IMR-90 (cell line): Measurements from ENCODE around the gene ZDHHC24. TPM values are rescaled to one million over a fixed set of nuclear protein-coding genes. Genes with fewer than 3 reads are reported as not detected.

Source experiments
- ATAC-seq: fragments of 200-7000 bp; cut with Tn5 transposase; 2 replicates; pipeline ENCODE4 v1.9.1; 2020; ENCODE audit warnings: low read depth, mild to moderate bottlenecking, moderate library complexity
- BruUV-seq: library from RNA; stranded (reverse); fragments of 400-500 nt; replicated peaks from 2 replicates; lab custom pipeline; 2021; lab: Mats Ljungman, UMichigan
- CTCF ChIA-PET: fragments of 300-600 bp; formaldehyde crosslinking; extraction: SDS; loops from one replicate; lab custom pipeline; 2021; ENCODE audit warnings: antibody characterized with exemption; lab: Yijun Ruan, JAX
- POLR2A ChIA-PET: fragments of 300-600 bp; sonication (Branson Sonifier 250); formaldehyde crosslinking; loops from one replicate; lab custom pipeline; 2022; ENCODE audit warnings: antibody characterized with exemption; ENCODE audit not compliant: unreplicated experiment; lab: Charles Lee
- DNase-seq: peaks from one replicate; pipeline ENCODE4 v3.0.0; 2013
- H2AFZ ChIP-seq: replicated peaks from 2 replicates; pipeline ENCODE3; 2013; ENCODE audit warnings: low read length, mild to moderate bottlenecking; ENCODE audit not compliant: poor library complexity
- H2AK5ac ChIP-seq: 2 replicates; pipeline ENCODE4 v1.6.1; 2013; ENCODE audit warnings: low read depth, low read length, inconsistent platforms
- H2AK9ac ChIP-seq: replicated peaks from 2 replicates; pipeline ENCODE3; 2013; ENCODE audit warnings: mild to moderate bottlenecking, low read depth, low read length, moderate library complexity; ENCODE audit not compliant: poor library complexity
- H2BK120ac ChIP-seq: 2 replicates; pipeline ENCODE4 v1.6.1; 2013; ENCODE audit warnings: low read depth, low read length, inconsistent platforms
- H2BK15ac ChIP-seq: 3 replicates; pipeline ENCODE4 v1.6.1; 2013; ENCODE audit warnings: low read depth, low read length, inconsistent platforms
- H2BK20ac ChIP-seq: 2 replicates; pipeline ENCODE4 v1.6.1; 2013; ENCODE audit warnings: low read depth, mild to moderate bottlenecking, inconsistent platforms, low read length, moderate library complexity
- H2BK5ac ChIP-seq: 2 replicates; pipeline ENCODE4 v1.6.1; 2013; ENCODE audit warnings: mild to moderate bottlenecking, low read depth, low read length, inconsistent platforms; ENCODE audit not compliant: poor library complexity, severe bottlenecking
- H3K14ac ChIP-seq: replicated peaks from 2 replicates; pipeline ENCODE4 v1.6.1; 2013; ENCODE audit warnings: low read depth, low read length, inconsistent platforms
- H3K18ac ChIP-seq: 2 replicates; pipeline ENCODE4 v1.6.1; 2013; ENCODE audit warnings: low read depth, low read length, control low read depth
- H3K23ac ChIP-seq: 2 replicates; pipeline ENCODE4 v1.6.1; 2013; ENCODE audit warnings: low read depth, low read length, inconsistent platforms
- H3K27ac ChIP-seq: 2 replicates; pipeline ENCODE4 v1.5.1; 2013; ENCODE audit warnings: mild to moderate bottlenecking, control low read depth, low read length; ENCODE audit not compliant: insufficient read depth
- H3K27me3 ChIP-seq: 2 replicates; pipeline ENCODE4 v1.6.1; 2013; ENCODE audit warnings: low read length; ENCODE audit not compliant: control insufficient read depth, insufficient read depth
- H3K36me3 ChIP-seq: 2 replicates; pipeline ENCODE4 v1.6.1; 2013; ENCODE audit warnings: low read length, mixed read lengths; ENCODE audit not compliant: control insufficient read depth, insufficient read depth
- H3K4ac ChIP-seq: 2 replicates; pipeline ENCODE4 v1.6.1; 2013; ENCODE audit warnings: low read depth, low read length, inconsistent platforms
- H3K4me1 ChIP-seq: 2 replicates; pipeline ENCODE4 v1.6.1; 2013; ENCODE audit warnings: low read length, mixed read lengths; ENCODE audit not compliant: control insufficient read depth, insufficient read depth
- H3K4me2 ChIP-seq: 2 replicates; pipeline ENCODE4 v1.6.1; 2013; ENCODE audit warnings: low read depth, mild to moderate bottlenecking, control low read depth, low read length, moderate library complexity
- H3K4me3 ChIP-seq: 2 replicates; pipeline ENCODE4 v1.5.1; 2013; ENCODE audit warnings: low read depth, mild to moderate bottlenecking, control low read depth, low read length, moderate library complexity; ENCODE audit not compliant: insufficient read depth
- H3K56ac ChIP-seq: 2 replicates; pipeline ENCODE4 v1.6.1; 2013; ENCODE audit warnings: low read length, inconsistent platforms; ENCODE audit not compliant: insufficient read depth; ENCODE audit errors: extremely low read depth
- H3K79me1 ChIP-seq, 2 experiments: 2 replicates each; pipeline ENCODE4 v1.6.1; 2013; ENCODE audit warnings: low read length in 2 of 2, inconsistent platforms in 1 of 2, low read depth in 1 of 2
- H3K9ac ChIP-seq: 2 replicates; pipeline ENCODE4 v1.6.1; 2013; ENCODE audit warnings: low read depth, low read length, control low read depth
- H3K9me1 ChIP-seq: 2 replicates; pipeline ENCODE4 v1.6.1; 2013; ENCODE audit warnings: low read length, inconsistent platforms; ENCODE audit not compliant: insufficient read depth
- H3K9me3 ChIP-seq: 2 replicates; pipeline ENCODE4 v1.6.1; 2013; ENCODE audit warnings: low read length; ENCODE audit not compliant: control insufficient read depth, insufficient read depth
- H4K20me1 ChIP-seq: 2 replicates; pipeline ENCODE4 v1.6.1; 2013; ENCODE audit warnings: low read length, inconsistent platforms; ENCODE audit not compliant: insufficient read depth
- H4K5ac ChIP-seq: 2 replicates; pipeline ENCODE4 v1.6.1; 2013; ENCODE audit warnings: mild to moderate bottlenecking, low read depth, low read length, control low read depth
- H4K8ac ChIP-seq, 2 experiments: 2 replicates each; pipeline ENCODE4 v1.6.1; 2013; ENCODE audit warnings: low read depth in 2 of 2, low read length in 2 of 2, control low read depth in 1 of 2, inconsistent platforms in 1 of 2
- H4K91ac ChIP-seq: 2 replicates; pipeline ENCODE4 v1.6.1; 2013; ENCODE audit warnings: low read depth, low read length, inconsistent platforms; ENCODE audit not compliant: insufficient read depth
- BHLHE40 ChIP-seq: fragments of 150-350 bp; IDR thresholded peaks from 2 replicates; pipeline ENCODE4 v1.6.1; 2016; ENCODE audit warnings: mild to moderate bottlenecking, low read depth, low read length
- CEBPB ChIP-seq: IDR thresholded peaks from 2 replicates; pipeline ENCODE4 v1.6.1; 2012; ENCODE audit warnings: low read depth, low read length, improper control_type of control experiment
- CHD1 ChIP-seq: IDR thresholded peaks from 2 replicates; pipeline ENCODE4 v1.6.1; 2012; ENCODE audit warnings: low read depth, low read length, improper control_type of control experiment
- CTCF ChIP-seq: conservative IDR thresholded peaks from 2 replicates; pipeline ENCODE4 v1.5.1; 2012; ENCODE audit warnings: mild to moderate bottlenecking, low read depth, low read length, improper control_type of control experiment
- FOS ChIP-seq: fragments of 150-350 bp; IDR thresholded peaks from 2 replicates; pipeline ENCODE4 v1.6.1; 2016; ENCODE audit warnings: low read depth, low read length
- MAFK ChIP-seq: IDR thresholded peaks from 2 replicates; pipeline ENCODE4 v1.6.1; 2012; ENCODE audit warnings: low read depth, low read length, improper control_type of control experiment
- MAZ ChIP-seq: IDR thresholded peaks from 2 replicates; pipeline ENCODE4 v1.6.1; 2012; ENCODE audit warnings: low read depth, mild to moderate bottlenecking, low read length, improper control_type of control experiment, moderate library complexity, borderline replicate concordance
- MXI1 ChIP-seq: IDR thresholded peaks from 2 replicates; pipeline ENCODE4 v1.6.1; 2012; ENCODE audit warnings: low read depth, mild to moderate bottlenecking, low read length, moderate library complexity, borderline replicate concordance
- NFE2L2 ChIP-seq: fragments of 150-350 bp; IDR thresholded peaks from 2 replicates; pipeline ENCODE4 v1.6.1; 2016; ENCODE audit warnings: low read depth, mild to moderate bottlenecking, low read length
- POLR2A ChIP-seq: IDR thresholded peaks from 2 replicates; pipeline ENCODE4 v1.6.1; 2012; ENCODE audit warnings: mild to moderate bottlenecking, low read depth, low read length
- RAD21 ChIP-seq: IDR thresholded peaks from 2 replicates; pipeline ENCODE4 v1.6.1; 2012; ENCODE audit warnings: low read length, improper control_type of control experiment
- RCOR1 ChIP-seq: IDR thresholded peaks from 2 replicates; pipeline ENCODE4 v1.6.1; 2012; ENCODE audit warnings: mild to moderate bottlenecking, low read length, improper control_type of control experiment; ENCODE audit not compliant: insufficient replicate concordance
- SMC3 ChIP-seq: fragments of 150-350 bp; IDR thresholded peaks from 2 replicates; pipeline ENCODE4 v1.6.1; 2016; ENCODE audit warnings: low read depth, mild to moderate bottlenecking, antibody characterized with exemption, low read length, moderate library complexity
- USF2 ChIP-seq: fragments of 150-350 bp; IDR thresholded peaks from 2 replicates; pipeline ENCODE4 v1.6.1; 2017; ENCODE audit warnings: mild to moderate bottlenecking, antibody characterized with exemption, low read length, low read depth
- WGBS, 2 experiments: methylation state at CpG; one replicate each; pipeline versions ENCODE4 v1.1.5 to v1.1.7; 2013; ENCODE audit warnings: missing lambda C conversion rate in 2 of 2; ENCODE audit not compliant: insufficient read length in 1 of 2; ENCODE audit errors: extremely low coverage in 2 of 2; 5-methylcytosine and 5-hydroxymethylcytosine counted together
- dilution Hi-C: fragments of 300-500 bp; cut with HindIII; formaldehyde crosslinking; loops from one replicate; pipeline ENCODE4 v1.14.3; 2018; ENCODE audit warnings: low sequenced_read_pairs; ENCODE audit not compliant: unreplicated experiment
- in situ Hi-C: fragments of 300-500 bp; cut with MboI; formaldehyde crosslinking; loops from 3 replicates; pipeline ENCODE4 v1.14.3; 2019; ENCODE audit warnings: low sequenced_read_pairs, inconsistent platforms, mixed read lengths
- intact Hi-C: fragments of 100-400 bp; cut with micrococcal nuclease; formaldehyde crosslinking; loops from 2 replicates; pipeline ENCODE4 v1.10.0; 2022
- polyA plus RNA-seq, 3 experiments: library from polyadenylated mRNA; depleted of rRNA; stranded (reverse); fragments of >200 nt; gene quantifications; 2 replicates each; pipeline ENCODE4 v1.2.3, GENCODE V29; 2012; ENCODE audit warnings: low replicate concordance in 1 of 3
- total RNA-seq: library from RNA; depleted of rRNA; stranded (reverse); fragments of >200 nt; gene quantifications from 2 replicates; pipeline ENCODE4 v1.2.3, GENCODE V29; 2012

Gene ZDHHC24
- total and polyA plus RNA-seq, 2 of the 4 experiments (the other 2 are of a cell fraction): 3.2 to 10.9 TPM

- TF ChIP-seq BHLHE40 (no peak), SMC3 (peak; percentile 34), MAFK (no peak)
Observed at GRCh38 chr11:66592457-66593302, 46.8 kb upstream of the ZDHHC24 start, which contains the start of the genes CCDC87 and CCS (continued).

- no TSS peak for BruUV-seq
- no peak for TF ChIP-seq NFE2L2
- TF ChIP-seq CHD1: no peak
- TF ChIP-seq FOS: no peak
- TF ChIP-seq CTCF: no peak
- TF ChIP-seq MXI1: no peak
- TF ChIP-seq MAZ: no peak
- TF ChIP-seq CEBPB: no peak
- TF ChIP-seq BHLHE40: no peak
- TF ChIP-seq USF2: no peak
- no peak for TF ChIP-seq POLR2A
- TF ChIP-seq SMC3: no peak
- TF ChIP-seq RAD21: no peak
- TF ChIP-seq RCOR1: no peak
- no peak for TF ChIP-seq MAFK
Observed at GRCh38 chr11:66591175-66591574, 45.3 kb upstream of the ZDHHC24 start.

More at GRCh38 chr11:66591175-66591574, 45.3 kb upstream of the ZDHHC24 start:
- no peak overlapping the region for H3K4ac ChIP-seq
- no peak overlapping the region for H4K5ac ChIP-seq
- no peak overlapping the region for H2BK5ac ChIP-seq
- peaks cover 19% of the 10 kb centered on the region for H3K9me1 ChIP-seq
- peaks cover 11% of the 10 kb centered on the region for H3K4me1 ChIP-seq
- H2AK9ac ChIP-seq: no peak overlapping the region
- H3K23ac ChIP-seq: no peak overlapping the region
- no peak overlapping the region for H2AFZ ChIP-seq
- H3K27ac ChIP-seq: no peak overlapping the region
- no peak for ATAC-seq
- no peak overlapping the region for H3K56ac ChIP-seq
- no peak overlapping the region for H2AK5ac ChIP-seq
- in situ Hi-C loops: no loop called here
- no peak overlapping the region for H3K18ac ChIP-seq
- peaks cover 18 to 29% of the 10 kb centered on the region in 2 experiments for H3K79me1 ChIP-seq
- no peaks in the 10 kb centered on the region for H3K9me3 ChIP-seq
- H3K4me3 ChIP-seq: no peak overlapping the region
- dilution Hi-C loops: no loop called here
- H2BK15ac ChIP-seq: no peak overlapping the region
- H3K27me3 ChIP-seq: peaks cover 2% of the 10 kb centered on the region; the same call in 1 of the 2 replicates
- H3K9ac ChIP-seq: no peak overlapping the region
- H3K36me3 ChIP-seq: no peaks in the 10 kb centered on the region
- ChIA-PET CTCF (no interaction called here), POLR2A (no interaction called here)
- no peak overlapping the region for H4K8ac ChIP-seq
- H2BK20ac ChIP-seq: no peak overlapping the region
- WGBS, 2 experiments: no CpG with 5 or more reads among the region's 2 CpGs
- H2BK120ac ChIP-seq: no peak overlapping the region
- H3K14ac ChIP-seq: no peak overlapping the region
- no peak overlapping the region for H4K91ac ChIP-seq
- H4K20me1 ChIP-seq: no peaks in the 10 kb centered on the region
- DNase-seq: no peak
- intact Hi-C loops: no loop called here
- no peak overlapping the region for H3K4me2 ChIP-seq
